GM19239 (cell line): ENCODE results near the gene RPH3AL.
A peak's percentile ranks its signal among the peaks of the same experiment; 100 is the strongest.

Experiments used
- DNase-seq: peaks from one replicate; pipeline ENCODE4 v3.0.0; 2011; ENCODE audit warnings: low spot score; ENCODE audit not compliant: insufficient read length
- FAIRE-seq: peaks from 2 replicates; lab custom pipeline; 2011; peaks lifted over from hg19 to GRCh38; lab: Jason Lieb, UNC

The RPH3AL gene, protein sequence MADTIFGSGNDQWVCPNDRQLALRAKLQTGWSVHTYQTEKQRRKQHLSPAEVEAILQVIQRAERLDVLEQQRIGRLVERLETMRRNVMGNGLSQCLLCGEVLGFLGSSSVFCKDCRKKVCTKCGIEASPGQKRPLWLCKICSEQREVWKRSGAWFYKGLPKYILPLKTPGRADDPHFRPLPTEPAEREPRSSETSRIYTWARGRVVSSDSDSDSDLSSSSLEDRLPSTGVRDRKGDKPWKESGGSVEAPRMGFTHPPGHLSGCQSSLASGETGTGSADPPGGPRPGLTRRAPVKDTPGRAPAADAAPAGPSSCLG

DNA sequence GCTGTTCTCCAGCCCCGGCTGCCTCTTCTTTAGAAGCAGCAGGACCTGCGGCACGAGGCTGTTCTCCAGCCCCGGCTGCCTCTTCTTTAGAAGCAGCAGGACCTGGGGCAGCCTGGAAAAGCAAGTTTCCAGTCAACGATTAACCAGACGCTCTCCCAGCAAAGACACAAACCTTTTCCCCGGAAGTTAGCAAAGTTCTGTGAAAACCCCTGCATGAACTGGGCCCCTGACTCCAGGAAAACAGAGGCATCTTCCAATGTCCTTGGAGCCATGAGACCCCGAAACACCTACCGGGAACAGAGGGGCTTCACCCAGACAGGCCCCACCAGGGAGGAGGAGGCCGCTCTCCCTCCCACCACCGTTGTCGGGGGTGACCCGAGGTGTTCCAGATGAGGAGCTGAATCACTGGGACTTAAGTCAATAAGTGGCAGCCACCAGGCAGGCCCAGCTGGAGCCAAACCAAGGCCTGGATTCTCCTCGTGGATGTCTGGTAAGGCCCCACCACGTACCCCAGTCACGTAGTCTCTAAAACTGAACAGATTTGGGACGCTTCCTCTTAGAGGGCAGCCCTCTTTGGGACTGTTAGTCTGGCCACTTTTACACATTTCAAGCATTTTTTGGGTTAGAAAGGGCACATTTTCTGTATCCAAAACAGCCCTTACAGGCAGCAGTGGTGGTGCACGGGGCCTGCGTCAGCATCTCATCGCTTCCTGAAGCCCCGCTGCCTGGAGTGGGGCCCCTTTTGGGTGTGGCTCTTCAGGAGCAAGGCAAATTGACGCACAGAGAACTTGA is at the start of gene RPH3AL:
TSS of gene RPH3AL (minus strand) at position 387 of the 792 bp plus-strand sequence. CDS start 25,264 bp downstream, outside the sequence.
- DNase-seq, result no peak

DNA sequence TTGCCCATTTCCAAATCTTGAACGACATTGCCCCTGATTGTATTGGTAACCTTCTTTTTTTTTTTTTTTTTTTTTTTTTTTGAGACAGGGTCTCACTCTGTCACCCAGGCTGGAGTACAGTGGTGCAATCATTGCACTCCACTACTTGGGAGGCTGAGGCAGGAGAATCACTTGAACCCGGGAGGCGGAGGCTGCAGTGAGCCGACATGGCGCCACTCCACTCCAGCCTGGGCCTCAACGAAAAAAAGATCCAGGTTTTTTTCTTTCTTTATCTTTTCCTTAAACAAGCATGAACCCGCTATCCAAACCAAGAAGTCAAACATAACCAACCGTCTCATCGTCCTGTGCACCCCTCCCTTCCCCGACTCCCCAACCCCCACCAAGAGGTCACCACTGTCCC is 47.6 kb upstream of the RPH3AL start:
- DNase-seq, result no peak
- no peak for FAIRE-seq

More for the DNA sequence above, at the start of gene RPH3AL:
- FAIRE-seq, result no peak

DNA sequence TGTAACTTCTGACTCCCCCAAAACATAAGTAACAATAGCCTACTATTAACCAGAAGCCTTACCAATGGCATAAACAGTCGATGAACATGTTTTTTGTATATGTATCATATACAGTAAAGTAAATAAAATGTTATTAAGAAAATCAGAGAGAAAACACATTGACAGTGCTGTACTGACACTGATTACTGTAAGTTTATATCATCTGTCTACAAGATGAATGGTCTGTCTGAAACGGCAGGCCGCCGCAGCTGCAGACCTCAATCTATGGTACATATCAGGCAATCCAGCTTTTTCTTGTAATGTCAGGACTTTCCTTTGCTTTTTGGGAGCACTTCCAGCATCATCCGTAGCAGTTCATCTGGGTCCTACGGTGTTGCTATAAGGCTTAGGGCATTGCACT is 44.2 kb upstream of the RPH3AL start:
- FAIRE-seq, result no peak
- no peak for DNase-seq

DNA sequence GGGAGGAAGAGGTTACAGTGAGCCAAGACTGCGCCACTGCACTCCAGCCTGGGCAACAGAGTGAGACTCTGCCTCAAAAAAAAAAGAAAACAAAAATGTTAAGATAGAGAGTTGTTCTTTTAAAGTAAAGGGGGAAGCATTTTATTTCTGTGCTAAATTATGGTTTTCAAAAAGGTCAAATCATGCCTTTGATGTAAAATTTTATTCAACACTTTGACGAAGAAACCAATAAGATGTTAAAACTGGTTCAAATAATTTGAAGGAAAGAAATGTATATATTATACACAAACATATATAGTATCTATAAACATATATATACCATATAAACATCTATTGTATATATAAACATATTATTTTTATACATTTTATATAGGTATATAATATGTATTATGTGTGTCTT is 43.4 kb upstream of the RPH3AL start:
- FAIRE-seq, result no peak
- DNase-seq, result no peak

DNA sequence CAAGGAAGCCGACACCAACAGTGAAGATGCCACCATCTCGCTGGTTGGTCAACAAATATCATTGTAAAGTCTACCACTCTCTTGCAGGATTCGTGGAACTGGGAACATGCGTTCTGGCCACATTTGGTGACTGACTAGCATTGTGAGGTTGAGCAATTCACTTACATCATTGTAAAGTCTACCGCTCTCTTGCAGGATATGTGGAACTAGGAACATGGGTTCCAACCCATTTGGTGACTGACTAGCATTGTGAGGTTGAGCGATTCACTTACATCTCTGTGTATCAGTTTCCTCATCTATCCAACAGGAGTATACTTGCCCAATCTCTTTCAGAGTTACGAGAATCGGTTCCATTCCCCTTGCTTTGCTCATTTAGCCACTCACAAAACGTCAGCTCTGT is 42.6 kb upstream of the RPH3AL start:
- no peak for FAIRE-seq
- no peak for DNase-seq

DNA sequence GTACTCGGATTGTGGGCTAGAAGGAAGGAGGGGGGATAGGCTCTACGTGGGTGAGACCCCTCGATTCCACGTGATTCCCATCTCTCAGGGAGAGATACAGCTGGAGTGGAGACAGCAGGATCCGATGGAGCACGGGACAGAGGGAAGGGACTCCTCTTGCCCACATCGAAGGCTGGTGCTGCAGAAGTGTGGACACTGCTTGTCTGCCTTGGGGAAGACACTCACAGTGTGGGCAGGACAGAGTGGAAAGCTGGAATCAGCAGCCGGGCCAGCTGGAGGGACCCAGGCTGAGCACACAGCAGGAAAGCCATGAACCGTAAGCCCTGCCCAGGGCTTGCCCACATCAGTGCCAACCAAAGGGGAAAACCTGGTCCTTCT is 42.1 kb upstream of the RPH3AL start:
- FAIRE-seq (no peak), DNase-seq (no peak)

DNA sequence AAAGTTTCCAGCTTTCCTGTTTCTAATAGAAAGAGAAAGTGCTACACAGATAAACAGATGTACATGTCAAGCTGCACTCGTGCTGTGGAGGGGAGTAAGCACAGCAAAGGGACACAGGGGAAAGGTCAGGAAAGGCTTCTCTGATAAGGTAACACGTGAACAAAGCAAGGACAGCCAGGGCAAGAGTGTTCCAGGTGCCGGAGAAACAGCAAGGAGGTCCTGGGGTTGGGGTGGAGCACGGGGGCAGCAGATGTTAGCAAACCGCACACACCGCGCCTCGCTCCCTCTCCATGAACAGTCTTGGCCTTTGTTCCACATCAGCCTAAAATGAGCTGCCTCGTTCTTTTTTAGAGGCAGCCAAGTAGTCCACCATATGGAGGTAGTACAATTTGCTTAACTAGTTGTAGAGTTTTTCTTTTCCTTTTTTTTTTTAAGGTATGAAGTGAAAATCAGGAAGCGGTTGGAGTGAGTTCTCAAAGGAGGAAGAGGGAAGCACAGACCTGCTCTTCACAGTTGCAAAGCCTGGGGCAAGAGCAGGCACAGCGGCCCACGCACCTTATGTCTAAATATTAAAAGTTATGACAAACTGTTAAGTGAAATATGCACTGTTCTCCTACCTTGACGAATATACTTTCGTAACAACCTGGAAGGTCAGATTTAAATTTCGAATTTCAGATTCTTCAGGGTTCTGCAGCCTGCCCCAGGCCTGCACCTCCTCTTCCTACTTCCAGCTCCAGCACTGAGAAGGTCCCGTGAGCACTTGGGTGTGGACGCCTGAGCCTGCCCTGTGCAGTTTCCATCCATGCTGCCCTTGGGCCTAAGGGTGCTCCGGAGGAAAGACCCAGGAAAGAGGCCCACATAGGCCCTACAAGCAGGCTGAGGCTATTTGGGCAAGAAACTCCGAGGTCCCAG is 41.5 kb upstream of the RPH3AL start:
- FAIRE-seq, result no peak
- no peak for DNase-seq

DNA sequence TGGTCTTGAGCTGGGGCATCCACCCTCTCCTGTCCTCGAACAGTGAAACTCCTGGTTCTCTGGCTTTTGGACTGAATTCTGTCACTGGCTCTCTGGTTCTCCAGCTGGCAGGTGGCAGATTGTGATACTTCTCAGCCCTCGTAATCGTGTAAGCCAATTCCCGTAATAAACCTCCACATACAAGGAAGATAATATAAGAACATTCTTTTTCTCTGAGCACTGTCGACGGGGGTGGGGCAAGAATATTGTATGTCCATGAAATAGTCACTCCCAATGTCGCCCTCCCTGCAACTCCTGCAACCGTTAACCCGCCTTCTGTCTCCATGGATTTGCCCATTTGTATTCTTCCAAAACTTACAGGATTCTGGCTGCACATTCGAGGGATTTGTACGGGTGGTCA is 39.2 kb upstream of the RPH3AL start:
- no peak for FAIRE-seq

DNA sequence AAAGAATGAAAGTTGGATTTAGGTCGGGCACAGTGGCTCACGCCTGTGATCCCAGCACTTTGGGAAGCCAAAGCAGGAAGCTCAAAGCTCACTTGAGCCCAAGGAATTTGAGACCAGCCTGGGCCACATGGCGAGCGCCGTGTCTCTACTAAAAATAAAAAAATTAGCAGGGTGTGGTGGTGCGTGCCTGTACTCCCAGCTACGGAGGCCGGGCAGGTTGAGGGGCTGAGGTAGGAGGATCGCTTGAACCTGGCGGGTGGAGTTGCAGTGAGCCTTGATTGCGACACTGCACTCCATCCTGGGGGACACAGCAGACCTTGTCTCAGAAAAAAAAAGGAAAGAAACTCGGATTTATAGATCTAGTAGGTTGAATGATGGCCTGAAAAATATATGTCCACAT is 37.4 kb upstream of the RPH3AL start:
- FAIRE-seq (no peak), DNase-seq (no peak)

More for the DNA sequence above, 39.2 kb upstream of the RPH3AL start:
- no peak for DNase-seq

DNA sequence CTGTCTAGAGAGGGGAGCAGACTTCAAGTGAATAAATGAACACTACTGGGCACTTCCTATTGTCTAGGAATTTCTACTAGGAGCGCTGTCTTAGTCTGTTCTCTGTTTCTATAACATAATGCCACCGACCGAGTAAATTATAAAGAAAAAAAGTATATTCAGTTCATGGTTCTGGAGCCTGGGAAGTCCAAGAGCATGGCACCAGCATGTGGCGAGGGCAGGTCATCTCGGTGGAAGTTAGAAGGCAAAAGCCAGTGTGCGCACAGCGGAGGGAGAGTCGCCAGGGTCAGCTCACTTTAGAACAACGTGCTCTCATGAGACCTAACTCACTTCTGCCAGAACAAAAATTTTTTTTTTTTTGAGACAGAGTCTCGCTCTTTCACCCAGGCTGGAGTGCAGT is 35.5 kb upstream of the RPH3AL start:
- FAIRE-seq, result no peak
- no peak for DNase-seq

DNA sequence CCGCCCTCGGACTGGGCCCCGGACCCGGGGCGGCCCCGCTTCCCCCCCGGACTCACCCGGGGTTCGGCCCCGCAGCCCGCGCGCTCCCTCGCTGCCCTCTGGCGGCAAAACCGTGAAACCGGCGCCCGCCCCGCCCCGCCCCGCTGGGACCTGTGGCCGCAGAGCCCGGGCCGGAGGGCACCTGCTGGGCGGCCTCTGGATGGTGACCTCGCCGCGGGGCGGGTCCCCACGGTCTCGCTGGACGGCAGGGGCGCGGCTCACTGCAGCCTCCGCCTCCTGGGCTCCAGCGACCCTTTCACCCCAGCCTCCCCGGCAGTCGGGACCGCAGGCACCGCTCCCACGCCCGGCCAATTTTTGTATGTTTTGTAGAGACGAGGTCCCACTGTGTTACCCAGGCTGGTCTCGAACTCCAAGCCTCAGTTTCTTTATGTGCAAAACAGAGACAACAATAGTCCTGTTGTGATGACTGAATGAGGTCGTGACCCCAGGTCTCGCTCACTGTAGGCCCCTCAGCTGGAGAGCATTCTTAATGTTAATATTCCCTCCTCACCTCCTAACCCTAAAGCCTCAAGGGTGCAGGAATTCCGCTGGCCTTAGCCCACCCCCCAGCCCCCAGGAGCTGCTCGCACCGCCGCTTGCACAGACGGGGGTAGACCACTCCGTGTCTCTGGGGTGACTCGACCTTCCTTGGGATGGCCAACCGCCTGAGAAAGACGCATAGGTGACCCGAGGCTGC is 33.7 kb upstream of the RPH3AL start:
- peak; percentile 33 for FAIRE-seq
- DNase-seq, result peak; percentile 87

DNA sequence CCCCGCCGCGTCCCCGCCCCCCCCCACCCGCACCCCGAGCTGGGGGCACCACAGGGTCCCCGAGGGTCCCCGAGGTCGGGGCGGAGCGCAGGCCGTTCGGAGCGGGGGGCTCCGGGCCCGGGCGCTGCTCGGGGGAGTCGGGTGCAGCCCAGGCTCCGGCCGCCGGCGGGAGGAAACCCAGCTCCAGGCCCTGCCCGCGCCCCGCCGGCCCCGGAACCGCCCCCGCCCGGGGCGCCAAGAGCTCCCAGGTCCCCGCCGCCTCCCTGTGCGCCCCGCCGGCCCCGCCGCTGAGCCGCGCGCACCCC is 33.2 kb upstream of the RPH3AL start:
- DNase-seq, result no peak
- no peak for FAIRE-seq

DNA sequence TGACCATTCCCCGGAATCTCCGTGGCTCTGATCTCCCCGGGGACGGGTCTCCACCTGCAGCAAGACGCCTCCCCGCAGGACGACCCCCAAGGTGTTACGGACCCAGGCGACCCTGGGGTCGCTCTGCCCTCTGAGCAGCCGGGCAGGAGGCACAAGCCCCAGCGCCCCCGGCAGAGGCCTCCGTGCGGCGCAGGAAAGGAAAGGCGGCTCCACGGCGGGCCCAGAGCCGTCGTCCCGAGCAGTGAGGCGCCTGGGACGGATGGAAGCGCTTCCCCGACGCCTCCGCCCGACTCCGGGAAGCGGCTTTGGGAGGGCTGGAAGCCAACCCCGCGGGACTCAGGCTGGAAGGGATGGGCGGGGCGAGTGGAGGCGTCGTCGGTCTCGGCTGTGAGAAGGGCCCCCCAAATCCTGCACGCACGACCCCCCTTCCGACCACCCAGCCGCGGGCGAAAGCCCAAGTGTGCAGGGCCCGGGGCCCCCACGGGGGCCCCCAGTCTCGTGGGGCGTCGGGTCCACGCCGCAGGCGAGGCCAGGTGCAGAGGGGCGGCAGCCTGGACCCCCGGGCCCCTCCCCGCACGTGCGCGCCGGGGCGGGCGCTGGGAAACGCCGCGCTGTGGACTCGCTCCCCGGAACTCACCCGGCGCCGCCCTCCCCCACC is 32.7 kb upstream of the RPH3AL start:
- FAIRE-seq (no peak), DNase-seq (no peak)

DNA sequence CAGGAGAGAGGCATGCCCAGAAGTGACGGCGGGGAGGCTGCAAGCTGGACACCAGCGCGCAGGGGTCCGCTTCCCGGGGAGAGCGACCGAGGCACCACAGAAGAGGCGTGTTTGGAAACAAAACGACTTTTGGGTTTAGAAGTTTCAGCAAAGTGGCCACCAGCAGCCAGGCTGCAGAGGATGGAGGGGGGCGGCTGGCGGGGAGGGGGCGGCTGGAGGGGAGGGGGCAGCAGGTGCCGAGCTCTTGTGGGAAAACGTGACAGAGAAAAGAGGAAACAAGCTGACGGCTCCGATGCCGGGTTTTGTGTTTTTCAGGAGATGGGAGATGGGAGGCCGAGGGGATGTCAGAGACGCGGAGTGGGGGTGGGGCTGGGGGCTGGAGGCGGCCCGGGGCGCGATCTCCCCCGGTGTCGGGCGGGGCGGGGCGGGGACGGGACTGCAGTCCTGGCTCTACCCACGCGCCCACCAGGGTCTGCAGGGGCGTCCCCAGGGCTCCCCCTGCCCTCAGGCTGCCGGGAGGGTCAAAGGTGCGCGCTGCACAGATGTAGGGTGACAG is 32.1 kb upstream of the RPH3AL start:
- no peak for DNase-seq
- no peak for FAIRE-seq

DNA sequence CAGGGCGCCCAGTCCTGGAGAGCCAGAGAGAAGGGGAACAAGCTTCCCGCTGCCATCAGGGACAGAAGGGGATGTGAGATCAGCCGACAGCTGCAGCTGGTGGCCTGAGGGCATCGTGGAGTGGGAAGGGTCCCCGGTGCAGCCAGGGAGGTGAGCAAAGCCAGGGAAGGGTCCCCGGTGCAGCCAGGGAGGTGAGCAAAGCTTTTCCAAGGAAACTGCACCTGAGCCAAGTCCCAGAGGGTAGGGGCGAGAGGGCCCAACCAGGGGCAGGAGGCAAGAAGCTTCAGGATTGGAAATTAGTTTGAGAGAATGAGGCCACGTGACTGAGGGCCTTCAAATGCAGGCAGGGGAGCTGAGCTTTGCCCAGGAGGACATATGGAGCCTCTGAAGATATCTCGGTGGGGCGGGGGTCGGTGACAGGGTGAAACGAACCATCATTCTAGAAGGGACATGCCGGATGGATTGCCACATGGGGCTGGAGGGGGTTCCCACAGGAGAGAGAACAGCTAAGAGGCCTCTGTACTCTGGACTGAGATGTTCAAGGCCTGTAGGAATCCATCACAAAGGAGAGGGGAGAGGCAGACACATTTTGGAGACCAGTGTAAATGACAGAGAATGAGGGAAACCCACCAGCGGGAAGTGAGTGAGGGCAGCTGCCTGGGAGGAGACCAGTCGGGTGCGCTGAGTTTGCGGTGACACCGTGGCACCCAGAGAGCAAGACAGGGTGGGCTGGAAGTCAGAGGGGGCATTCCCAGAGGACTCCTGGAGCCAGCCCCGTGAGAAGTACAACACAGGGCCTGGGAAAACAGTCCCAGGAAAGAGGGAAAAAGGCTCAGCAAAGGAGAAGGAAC is 31.4 kb upstream of the RPH3AL start:
- no peak for DNase-seq
- no peak for FAIRE-seq

DNA sequence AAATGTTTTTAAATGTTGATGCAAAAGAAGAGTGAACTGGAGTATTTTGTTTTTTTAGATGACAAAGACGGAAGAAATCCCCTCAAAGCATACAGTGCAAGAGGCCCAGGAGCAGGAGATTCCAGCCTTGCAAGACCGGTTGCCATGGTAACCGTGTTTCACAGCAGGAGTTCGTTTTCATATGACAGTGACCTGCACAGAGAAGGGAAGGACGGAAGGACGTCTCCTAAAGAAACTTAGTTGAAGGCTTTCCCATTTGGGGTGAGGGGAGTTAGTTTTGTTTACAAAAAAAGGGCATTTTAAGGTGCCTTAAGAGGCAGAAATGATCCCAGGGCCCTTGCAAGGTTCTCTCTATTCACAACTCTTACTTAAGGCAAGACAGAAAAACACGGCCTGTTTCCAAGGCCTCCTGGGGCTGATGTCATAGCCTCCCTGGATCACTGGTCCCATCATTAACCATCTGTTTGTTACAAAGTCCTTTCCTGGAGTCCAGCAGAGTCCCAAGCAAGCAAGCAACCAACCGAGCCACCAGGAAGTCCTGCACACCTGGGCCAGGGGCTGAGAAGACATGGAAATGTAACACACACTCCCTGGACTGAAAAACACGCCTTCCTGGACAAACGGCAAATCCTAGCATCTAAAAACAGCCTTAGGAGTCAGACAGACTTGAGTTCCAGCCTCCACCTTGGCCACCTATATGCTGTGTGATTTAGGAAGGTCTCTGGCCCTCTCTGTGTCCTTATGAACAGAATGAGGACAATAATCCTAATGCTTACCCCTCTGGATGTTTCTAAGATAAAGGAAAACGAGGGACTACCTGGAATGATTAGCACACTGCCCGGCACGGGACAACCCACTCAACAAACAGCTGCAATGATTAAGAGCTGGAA is 30.3 kb upstream of the RPH3AL start:
- DNase-seq, result no peak
- FAIRE-seq, result no peak

DNA sequence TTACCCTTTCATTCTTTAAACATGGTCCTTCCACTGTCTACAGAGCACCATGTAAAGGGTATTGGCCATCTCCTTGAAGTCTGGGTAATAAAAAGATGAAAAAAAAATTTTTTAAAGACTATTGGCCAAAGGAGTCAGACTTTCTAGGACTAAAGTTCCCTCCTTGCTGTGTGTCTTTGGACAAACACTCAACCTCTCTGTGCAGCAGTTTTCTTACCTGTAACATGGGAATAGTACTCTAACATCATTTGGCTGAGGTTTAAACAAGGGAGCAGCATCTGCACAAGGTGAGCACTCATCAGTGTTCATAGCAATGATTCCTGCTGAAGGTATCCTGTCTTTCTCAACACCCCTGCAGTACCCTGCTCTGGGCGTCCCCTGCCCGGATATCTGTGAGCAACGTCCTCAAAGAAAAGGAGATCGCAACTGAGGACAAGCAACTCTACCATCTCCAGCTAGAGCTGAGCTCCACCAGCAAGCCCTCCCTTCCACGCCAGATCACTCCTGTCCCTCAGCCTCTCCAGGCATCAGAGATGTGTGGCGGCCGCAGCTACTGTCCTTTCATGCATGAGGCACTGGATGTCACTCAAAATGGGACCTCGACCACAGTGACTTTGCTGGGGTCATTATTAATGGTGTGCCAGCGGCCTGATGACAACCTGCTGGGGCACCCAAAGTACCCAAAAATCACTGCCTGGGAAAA is 29.5 kb upstream of the RPH3AL start:
- FAIRE-seq (no peak), DNase-seq (no peak)
